Activated CD8-positive, alpha-beta memory T cell treated with anti-CD3 and anti-CD28 coated beads, Interleukin-2, amount 50 U/mL, for 24 hours (primary cell): ENCODE data around the gene SFXN5.
"Not testable (repeated sequence)": the region's sequence is repeated elsewhere in the genome, so short reads cannot be mapped to it uniquely, and the experiment has no call there.

Experiments
- DNase-seq: peaks from one replicate; pipeline ENCODE4 v3.0.0-alpha.2; 2020; ENCODE audit errors: extremely low read depth

Gene SFXN5

DNA sequence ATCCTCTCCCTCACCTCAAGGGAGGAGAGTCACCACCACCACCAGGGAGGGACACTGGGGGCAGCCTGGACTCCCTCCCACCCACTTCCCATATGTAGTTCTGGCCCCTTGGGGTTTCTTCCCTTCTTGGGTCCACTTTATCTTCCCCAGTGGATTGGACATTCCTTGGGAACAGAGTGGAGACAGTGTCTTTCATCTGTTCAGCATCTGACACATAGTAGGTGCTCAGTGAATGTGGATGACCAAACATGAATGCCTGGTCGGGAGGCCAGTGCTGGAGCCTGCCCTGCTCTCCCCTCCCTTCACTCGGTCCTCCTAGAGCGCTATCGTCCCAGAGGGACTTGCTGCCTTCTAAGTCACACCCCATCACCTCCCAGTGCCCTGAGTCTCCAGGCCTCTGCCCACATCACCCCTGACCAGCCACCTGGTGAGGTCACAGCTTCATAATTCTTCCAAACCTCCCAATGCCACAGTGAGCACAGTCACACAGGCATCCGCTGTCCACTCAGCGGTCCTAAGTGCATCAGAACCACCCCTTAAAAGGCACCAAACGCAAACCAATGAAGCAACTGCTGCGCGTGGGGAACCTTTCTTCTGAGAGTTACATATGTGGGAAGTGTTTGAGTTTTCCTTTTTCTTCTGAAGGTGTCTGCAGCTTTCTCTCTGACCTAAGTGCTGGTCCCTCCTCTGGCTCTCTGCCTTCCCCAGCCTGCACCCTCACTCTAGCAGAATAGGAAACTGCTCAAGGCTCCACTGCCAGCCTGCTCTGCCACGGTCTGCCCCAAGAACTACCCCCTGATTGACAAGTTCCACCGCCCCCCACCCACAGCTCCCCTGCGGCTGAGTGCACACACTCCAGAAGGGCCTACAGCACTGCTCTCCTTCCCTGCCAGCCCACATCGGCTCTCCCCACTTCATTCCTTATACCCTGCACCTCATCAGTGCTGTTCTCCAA is 7.2 kb upstream of the SFXN5 start:
- no peak for DNase-seq

DNA sequence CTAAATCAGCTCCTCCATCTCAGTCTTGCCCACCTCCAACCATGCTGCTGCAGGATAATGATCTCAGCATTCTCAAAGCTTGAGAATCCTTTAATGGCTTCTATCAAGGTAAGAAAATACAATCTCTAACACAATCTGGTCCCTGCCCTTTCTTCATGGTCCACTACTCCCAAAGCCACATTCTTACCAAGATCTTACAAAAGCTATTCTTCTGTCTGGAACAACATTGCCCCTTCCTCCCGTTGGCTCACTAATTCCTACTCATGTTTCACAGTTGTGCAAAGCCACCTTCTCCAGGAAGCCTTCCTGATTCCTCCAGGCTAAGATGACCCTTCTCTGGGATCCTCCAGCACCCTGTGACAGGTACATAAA is 5.9 kb upstream of the SFXN5 start:
- DNase-seq: no peak

DNA sequence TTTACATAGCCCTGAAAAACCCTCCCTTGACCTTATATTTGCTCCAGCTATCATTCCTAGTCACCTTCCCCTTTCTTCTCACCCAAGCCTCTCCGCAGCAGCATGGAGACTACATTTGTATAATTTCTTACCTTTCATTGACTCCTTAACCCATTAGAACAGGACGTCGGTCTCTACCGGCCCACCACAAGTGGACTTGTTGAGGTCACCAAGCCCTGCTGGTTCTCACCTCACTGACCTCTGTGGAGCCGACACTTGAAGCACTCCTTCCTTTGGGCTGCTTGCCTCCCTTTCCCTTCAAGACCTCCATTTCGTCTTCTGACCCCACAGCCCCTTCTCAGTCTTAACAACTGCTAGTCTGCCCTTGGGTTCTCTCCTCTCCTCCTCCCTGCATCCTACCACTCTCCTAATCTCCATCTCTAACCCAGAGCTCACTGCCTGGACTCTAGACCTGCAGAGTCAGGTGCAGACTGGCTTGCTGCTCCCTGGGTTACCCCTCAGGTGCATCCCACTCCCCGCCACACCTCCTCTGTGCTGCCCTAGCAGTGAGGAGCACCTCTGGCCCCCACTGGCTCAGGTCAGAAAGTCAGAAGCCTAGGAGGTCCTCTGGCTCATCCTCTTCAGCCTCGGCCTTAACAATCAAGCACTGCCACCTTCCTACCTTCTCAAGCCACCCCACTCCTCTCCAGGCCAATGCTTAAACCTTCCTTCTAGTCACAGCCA is 5.3 kb upstream of the SFXN5 start:
- no peak for DNase-seq

DNA sequence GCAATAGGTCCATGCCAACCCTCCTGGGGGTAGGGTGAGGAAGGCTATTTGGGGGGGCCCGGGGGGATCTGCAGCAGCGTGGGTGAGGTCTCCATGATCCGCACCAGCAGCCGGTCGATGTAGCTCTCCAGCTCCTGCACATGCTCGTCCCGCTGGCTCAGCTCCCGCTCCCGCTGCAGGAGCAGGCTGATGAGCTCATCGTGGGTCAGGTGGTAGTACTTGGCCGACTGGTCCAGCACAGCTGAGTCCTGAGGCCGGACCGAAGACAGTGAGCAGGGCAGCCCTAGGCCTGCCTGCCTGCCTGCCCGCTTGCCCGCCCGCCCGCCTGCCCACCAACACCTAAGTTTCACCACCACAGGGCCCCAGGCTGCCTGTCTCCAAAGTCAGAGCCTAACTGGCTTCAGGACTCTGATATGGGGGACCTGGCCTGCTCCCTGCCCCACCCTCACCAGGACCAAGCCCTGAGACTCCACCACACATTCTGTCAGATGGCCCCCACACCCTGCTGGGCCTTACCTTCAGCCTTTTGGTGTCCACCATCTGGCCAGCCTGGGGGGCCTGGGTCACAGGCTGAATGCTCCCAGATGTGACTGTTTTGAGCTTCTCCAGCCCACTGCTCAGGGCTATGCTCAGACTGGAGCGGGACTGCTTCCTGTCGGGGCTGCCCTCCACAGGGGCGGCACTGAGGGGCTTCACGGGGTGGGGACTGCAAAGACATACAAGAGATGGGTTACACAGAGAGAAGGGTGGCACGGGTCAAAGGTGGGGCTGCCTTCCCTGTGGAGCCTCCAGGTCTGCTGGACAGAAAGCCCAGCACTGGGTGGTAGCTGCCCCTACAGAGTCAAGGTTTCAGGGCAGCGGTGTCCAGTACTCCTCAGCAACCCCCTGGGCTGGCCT is 4.2 kb upstream of the SFXN5 start:
- DNase-seq: no peak

DNA sequence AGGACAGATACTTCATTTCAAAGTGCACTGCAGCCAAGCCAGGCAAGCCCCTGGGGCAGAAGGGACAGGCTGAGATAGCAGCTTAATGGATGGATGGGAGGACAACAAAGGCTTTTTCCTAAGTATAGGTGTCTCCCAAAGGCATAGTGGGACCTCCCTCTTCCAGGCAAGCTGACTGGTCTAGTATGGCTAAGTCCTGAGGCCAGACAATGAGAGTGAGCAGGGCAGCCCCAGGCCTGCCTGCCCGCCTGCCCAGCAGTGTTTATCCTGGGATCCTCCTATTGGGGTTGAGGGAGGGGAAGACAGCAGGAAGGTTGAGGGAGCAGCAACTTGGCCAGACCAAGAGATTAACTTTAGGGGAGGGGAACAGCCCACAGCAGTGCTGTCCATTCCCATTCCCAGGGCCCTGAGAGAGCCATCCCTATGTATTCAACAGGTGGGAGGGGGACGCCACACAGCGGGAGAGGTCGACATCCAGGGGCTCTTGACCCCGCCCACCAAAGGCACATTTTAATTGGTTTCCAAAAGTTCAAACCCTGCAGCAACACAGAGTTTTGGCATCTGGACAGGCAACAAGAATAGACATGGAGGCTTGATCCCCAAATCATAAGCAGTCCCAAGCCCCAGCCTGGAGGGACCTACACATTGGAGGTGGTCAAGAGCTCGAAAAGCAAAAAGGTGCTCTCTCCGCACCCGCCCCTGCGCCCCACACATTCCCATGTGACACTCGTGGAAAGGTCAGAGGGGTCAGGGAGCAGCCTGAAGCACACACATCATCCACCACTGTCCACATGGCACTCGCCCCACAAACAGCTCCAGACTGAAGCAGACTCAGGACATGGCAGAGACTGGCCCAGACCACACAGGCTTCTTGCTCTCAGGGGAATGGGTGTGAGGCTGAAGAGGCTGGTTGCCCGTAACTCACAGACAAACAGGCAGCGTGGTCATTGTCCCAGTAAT is 2.9 kb upstream of the SFXN5 start:
- no peak for DNase-seq

DNA sequence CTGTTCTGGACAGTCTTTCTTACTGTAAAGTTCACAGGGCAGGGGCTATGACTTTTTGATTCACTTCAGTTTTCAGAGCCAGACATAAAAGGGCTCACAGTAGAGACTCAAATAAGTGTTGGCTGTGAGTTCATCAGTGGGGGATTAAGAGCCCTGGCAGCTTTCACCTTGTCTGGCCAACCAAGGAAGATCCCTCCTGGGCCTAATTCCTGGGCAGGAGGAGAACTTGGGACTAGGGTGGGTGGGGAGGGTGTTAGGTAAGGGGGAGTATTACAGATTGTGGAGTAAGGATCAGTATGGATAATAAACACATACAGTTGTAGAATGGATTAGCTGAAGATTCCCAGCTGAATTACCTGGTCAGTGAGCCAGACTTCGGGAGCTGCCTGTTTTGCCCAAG is 904 bp upstream of the SFXN5 start:
- DNase-seq: no peak

DNA sequence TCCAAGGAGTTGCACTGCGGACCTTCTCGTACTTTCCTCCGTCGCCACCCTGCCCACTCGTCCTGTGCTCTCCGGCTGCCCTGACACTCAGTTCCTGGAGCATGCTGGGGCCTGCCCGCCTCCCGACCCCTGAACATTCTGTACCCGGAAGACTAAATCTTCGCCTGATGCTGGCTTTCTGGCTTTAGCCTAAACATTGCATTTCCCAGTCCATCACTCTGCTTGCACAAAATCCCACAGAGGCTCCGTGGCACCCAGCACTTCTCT is 550 bp upstream of the SFXN5 start:
- DNase-seq: no peak

DNA sequence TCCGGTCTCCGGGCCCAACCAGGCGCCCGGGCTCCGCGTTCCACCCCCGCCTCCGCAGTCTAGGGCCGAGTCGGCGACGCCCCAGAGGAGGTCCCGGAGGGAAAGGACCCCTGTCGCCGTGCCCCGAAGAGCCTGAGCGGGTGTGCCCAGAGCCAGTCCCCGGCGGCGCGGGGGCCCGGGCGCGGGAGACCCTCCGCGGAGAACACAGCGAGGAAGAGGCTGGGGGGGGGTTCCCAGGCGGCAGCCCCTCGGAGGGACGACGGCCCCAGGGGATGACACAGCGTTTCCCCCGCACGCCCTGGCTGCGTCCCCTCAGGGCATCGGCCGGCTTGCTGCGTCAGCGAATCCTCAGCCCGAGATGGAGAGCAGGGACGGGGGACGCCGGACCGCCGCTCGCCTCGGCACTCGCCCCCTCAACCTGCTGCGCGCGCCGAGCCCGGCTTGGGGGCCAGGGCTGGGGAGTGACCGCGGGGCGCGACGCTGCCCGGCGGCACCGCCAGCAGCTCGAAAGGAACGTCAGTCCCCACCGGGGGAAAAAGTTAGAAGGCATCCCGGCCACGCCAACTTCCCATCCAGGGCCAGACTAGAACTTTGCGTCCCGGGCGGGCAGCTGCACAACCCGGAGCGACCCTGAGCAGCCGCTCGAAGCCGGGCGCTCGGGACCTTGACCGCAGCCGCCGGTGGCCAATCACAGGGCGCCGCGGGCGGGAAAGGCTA is 711 bp downstream of the SFXN5 start:
- DNase-seq: no peak

DNA sequence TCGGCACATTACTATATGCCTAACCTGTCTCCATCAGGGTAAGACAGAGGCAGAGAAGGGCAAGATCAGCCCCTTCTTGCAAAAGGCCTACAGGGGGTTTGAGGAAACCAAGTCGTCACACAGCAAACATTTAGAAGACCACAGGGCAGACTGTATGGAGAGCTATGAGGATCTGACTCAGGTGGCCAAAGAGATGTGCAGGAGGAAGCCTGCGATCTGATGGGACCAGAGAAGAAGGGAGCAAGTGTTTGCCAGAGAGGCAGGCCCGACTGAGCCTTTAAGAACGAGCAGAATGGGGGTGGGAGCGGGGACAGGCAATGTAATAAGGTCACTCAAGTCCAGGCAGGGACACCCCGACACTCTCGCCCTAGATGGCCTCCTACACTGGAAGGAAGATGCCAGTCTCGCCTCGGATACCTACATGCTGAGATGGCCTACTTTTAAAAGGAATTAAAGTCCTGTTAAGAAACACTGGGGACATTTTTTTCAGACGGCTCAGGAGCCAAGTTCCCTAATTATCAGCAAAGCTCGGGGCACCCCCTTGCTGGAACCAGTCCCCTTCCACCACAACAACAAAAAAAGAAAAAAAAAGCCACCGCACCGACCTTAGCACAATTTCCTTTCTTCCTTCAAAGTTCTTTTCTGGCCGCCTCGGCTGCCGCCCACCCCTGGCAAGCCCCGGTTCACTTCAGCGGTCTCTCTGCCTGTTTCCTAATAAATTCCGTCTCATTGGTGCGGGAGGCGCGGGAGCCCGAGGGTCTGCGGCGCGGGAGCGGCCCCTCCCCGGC is 1.5 kb downstream of the SFXN5 start:
- no peak for DNase-seq

DNA sequence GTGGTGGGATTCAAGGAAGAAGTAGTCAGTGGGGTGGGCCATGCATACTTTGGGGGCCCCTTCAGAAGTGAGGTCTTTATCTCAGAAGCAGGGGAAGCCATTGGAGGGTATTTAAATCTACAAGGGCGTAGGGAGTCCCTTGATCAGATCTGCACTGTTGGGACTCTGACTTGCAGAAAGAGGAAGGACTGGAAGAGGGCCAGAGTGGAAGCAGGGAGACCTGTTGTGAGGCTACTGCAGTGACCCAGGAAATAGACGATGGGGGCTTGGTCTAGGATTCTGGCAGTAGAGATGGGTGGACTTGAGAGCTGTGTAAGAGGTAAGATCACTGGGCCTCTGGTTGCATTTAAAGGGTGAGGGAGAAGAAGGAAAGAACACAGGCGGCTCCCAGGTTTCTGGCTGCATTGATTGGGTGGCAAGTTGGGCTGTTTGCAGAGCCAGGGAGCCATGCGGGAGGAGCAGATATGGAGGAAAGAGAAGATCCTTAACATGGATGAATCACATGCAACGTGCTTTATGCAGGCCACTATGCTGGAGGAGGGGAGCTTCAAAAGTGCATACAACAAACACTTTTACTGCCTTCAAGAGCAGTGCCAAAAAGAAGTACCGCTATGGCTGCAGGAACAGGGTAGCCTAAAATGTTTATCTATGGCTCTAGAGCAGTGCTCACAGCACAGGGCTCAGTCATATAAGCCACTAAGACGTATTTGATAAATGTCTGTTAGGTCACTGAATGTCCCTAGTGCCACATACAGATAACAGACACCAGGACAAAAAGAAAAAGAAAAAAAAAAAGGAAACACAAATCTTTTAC is 2.3 kb downstream of the SFXN5 start:
- DNase-seq: no peak

DNA sequence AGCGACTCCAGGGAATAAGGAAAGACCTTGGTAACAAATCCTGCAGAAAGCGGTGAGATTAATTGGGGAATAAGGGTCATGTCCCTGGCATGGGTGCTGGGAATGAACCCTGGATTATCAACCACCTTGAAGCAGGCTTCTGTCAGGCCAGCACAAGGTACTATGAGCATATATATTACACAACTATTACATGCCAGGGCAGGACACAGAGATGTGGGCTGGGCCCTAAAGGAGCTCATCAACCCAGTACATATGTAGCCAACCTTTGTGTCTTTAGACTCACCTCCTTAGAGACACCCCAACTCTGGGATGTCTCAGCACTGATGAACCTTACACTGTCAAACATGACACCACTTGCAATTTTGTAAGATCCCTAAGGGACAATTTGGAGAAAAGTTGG is 3.4 kb downstream of the SFXN5 start:
- DNase-seq: no peak

DNA sequence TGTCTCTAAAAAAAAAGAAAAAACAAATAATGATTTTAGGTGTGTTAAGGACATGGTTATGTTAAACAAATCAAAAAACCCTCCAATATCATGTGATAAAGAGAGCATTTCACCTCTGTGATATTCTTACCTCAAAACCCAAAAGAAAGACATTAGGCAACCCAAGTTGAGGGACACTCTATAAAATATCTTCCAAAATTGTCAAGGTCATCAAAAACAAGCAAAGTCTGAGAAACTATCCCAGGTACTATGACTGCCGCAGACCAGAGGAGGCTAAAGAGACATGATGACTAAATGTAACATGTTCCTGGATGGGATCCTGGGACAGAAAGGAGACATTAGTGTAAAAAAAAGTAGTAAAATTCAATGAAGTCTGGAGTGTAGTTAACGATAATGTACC is 4.5 kb downstream of the SFXN5 start:
- no peak for DNase-seq

DNA sequence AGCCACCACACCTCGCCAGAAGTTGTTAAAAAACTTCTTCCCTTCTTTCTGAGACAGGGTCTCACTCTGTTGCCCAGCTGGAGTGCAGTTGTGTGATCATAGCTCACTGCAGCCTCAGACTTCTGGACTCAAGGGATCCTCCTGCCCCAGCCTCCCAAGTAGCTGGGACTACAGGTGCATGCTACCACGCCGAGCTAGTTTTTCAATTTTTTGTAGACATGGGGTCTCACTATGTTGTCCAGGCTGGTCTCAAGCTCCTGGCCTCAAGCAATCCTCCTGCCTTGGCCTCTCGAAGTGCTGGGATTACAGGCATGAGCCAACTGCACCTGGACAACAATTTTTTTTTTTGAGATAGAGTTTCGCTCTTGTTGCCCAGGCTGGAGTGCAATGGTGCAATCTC is 6.4 kb downstream of the SFXN5 start:
- not testable (repeated sequence) for DNase-seq

DNA sequence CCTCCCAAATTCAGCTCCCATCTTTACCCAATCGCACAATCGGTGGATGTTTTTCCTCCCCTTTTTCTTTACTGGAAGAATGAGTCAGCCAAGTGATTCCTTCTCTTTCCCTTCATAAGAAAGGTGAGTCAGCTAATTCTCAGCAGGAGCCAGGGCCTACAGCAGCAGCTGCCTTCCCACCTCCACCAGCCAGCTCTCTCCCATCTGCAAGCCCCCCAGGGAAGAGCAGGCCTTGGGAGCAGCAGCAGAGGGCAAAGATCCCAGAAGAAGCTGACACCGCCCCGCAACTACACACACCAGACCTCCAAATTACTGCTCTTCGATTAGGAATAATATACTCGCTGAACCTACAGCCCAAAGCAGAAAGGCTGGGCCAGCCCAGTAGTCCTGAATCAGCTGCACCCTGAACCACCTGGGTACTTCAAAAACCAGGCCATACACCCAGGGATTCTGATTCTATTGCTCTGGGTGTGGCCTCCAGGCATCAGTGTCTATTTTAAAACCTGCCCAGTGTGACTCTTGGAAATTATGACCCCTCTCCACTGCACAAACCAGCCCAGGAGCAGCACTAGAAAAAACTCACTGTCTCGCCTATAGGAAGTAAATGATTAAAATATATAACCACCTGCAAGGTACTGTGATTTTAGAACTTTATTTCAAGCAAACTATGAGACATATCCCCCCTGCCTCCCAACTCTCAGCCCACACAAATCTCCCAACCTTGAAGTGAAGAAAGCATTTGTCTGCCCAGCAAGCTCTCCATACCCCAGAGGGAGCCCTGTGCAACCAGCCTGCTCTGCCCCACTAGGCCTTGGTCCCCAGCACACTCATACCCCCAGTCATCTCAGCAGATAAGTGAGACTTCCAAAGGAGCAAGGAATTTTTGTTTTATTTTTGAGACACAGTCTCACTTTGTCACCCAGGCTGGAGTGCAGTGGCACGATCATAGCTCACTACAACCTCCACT is 7.3 kb downstream of the SFXN5 start:
- DNase-seq: no peak

DNA sequence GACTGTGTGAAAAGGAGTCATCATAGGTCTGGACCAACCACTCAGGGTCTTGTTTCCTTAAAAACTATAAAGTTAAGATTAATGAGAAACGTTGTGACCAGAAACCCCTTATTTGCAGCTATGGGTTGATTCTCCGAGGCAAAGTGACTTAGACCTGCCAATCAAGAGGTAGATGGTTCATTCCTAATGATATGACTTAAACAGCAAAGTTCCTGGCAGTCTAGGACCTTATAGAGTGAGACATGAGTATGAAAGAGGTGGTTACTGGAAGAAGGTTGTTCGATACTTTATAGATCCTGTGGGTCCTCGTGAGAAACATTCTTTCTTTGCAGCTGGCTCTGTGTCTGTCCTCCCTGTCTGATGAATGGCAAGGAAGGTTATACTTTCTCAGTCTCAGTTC is 8.0 kb downstream of the SFXN5 start:
- no peak for DNase-seq

DNA sequence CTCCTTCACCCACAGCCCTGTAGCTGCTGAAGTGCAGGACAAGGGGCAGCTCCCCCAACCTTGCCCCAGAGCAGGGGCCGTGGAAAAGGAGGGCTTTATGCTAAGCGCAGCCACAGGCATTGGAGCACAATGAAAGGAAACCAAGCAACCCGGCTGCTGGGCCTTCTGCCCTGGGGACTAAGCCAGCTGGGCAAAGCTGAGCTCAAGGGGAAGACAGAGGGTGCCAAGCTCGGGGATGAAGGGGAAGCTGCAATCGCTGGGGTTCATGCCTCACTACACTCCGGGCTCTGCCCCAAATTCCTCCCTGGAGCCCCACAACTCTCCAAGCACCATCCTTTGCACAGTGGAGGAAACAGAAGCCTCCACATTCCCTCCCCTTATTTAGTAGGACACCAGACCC is 12.4 kb downstream of the SFXN5 start:
- no peak for DNase-seq

DNA sequence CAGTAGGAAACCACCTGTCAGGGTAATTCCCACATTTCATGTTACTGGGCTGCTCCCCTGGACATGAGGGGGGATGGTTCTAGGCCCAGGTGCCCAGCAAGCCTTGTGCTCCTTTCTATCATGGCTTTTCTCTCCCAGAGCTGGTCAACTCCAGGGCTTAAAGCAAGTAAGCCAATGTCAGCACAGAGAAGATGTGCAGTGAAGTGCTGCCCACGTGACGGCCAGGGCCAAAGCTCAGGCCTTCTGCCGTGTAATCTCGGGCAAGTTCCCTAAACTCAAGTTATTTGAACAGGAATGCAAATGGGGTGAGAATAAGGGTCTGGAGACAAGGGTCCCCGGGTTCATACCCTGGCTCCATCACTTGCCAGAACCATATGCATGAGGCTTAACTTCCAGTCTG is 16.5 kb downstream of the SFXN5 start:
- no peak for DNase-seq
